Endodermal cell (in vitro differentiated cells): ENCODE measurements around the gene KHDC4. TPM values are rescaled to one million over a fixed set of nuclear protein-coding genes. Genes with fewer than 3 reads are reported as not detected.
A peak's percentile ranks its signal among the peaks of the same experiment; 100 is the strongest.

Experiments used
- DNase-seq: peaks from one replicate; pipeline ENCODE4 v3.0.0-alpha.2; 2017
- H3K27ac ChIP-seq: 2 replicates; pipeline ENCODE4 v1.5.1; 2013; ENCODE audit warnings: mild to moderate bottlenecking, low read depth, low read length, moderate library complexity
- H3K27me3 ChIP-seq: 2 replicates; pipeline ENCODE4 v1.6.1; 2013; ENCODE audit warnings: mild to moderate bottlenecking, low read length, moderate library complexity; ENCODE audit not compliant: insufficient read depth, control insufficient read depth, poor library complexity, severe bottlenecking
- H3K36me3 ChIP-seq: 2 replicates; pipeline ENCODE4 v1.7.0; 2013; ENCODE audit warnings: mild to moderate bottlenecking, low read length, moderate library complexity; ENCODE audit not compliant: control insufficient read depth, insufficient read depth
- H3K4me1 ChIP-seq: one replicate; pipeline ENCODE4 v1.7.0; 2013; ENCODE audit warnings: low read length; ENCODE audit not compliant: control insufficient read depth, insufficient read depth
- H3K4me3 ChIP-seq: 2 replicates; pipeline ENCODE4 v1.5.1; 2013; ENCODE audit warnings: mild to moderate bottlenecking, low read length, moderate library complexity
- H3K9ac ChIP-seq: 2 replicates; pipeline ENCODE4 v1.6.1; 2013; ENCODE audit warnings: mild to moderate bottlenecking, low read length, moderate library complexity; ENCODE audit not compliant: poor library complexity, severe bottlenecking; ENCODE audit errors: extremely low read depth
- H3K9me3 ChIP-seq: 2 replicates; pipeline ENCODE4 v1.6.1; 2013; ENCODE audit warnings: mild to moderate bottlenecking, low read length, moderate library complexity; ENCODE audit not compliant: control insufficient read depth
- H3K27ac Mint-ChIP-seq: 2 replicates; pipeline ENCODE4 v1.8.0; 2020; ENCODE audit warnings: mixed read lengths
- H3K27me3 Mint-ChIP-seq: 2 replicates; pipeline ENCODE4 v1.8.0; 2021; ENCODE audit warnings: mild to moderate bottlenecking, mixed read lengths; ENCODE audit not compliant: insufficient read depth
- H3K36me3 Mint-ChIP-seq: 2 replicates; pipeline ENCODE4 v1.8.0; 2020; ENCODE audit warnings: low read depth, mixed read lengths
- H3K4me1 Mint-ChIP-seq: 2 replicates; pipeline ENCODE4 v1.8.0; 2020; ENCODE audit warnings: mixed read lengths
- H3K4me3 Mint-ChIP-seq: 2 replicates; pipeline ENCODE4 v1.8.0; 2020; ENCODE audit warnings: mild to moderate bottlenecking, moderate library complexity, mixed read lengths
- H3K9me3 Mint-ChIP-seq: 2 replicates; pipeline ENCODE4 v1.8.0; 2020; ENCODE audit warnings: mild to moderate bottlenecking, mixed read lengths
- WGBS, 2 experiments: methylation state at CpG; one replicate each; pipeline versions ENCODE4 v1.1.5 to v1.1.7; 2013; ENCODE audit warnings: missing lambda C conversion rate in 2 of 2, mixed read lengths in 1 of 2; ENCODE audit not compliant: insufficient coverage in 1 of 2, insufficient read length in 1 of 2; 5-methylcytosine and 5-hydroxymethylcytosine counted together
- total RNA-seq, 2 donors: library from RNA; stranded (reverse); fragmentation: NEBNext Ultra II Directional in 1 of 2; extraction: Animal tissue kit (Norgen Biotek cat#: 25700) in 1 of 2; gene quantifications; 2 replicates in 1 of 2; 3 replicates in 1 of 2; pipeline ENCODE4 v1.2.1, GENCODE V29; 2021
- TF ChIP-seq, protein P1 (sequence below): fragments of 200-600 bp; sonication (generic); conservative IDR thresholded peaks from 2 replicates; pipeline ENCODE4 v1.5.0; 2021; ENCODE audit warnings: antibody characterized with exemption, mild to moderate bottlenecking

The KHDC4 gene
- total RNA-seq, 2 donors from 2014 or later: 67.7 to 76.2 TPM

DNA sequence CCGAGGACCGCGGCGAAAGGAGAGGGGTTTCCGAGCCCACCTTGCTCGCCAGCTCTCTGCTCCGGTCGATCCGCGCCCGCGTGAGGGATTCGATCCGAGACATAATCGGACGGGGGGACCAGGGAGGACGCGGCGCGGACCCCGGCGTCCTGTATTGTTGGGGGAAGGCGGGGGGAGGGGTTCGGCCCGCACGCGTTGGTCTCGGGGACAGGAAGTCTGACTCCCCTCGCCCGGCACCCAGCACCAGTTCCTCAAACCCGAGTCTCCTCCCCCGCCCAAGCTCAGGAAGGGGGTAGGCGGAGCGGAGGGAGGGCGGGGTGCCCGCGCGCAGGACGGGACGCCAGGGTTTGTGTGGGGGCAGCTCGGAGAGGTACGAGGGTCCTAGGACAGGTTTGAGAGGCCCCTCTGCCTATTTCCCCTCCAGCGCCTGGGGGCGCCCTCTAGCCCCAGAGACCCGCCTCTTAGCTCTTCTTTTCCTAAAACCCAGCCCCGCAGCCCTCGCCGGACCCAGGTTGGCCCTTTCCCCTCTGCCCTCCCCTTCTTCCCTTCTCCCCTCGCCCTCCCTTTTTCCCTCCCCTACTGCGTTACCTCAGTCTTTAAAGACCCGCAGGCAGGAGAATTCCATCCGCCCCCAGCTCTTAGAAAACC, 44.2 kb upstream of the KHDC4 start, which contains the start of gene ARHGEF2:
Gene ARHGEF2, minus strand, starts transcription at position 223 of the 648 bp plus-strand sequence. Its CDS starts 120 bp downstream, at position 103.
- Mint-ChIP-seq H3K4me1 (peaks cover 58% of the 10 kb centered on the region), H3K36me3 (peaks cover 4% of the 10 kb centered on the region), H3K9me3 (no peaks in the 10 kb centered on the region), H3K4me3 (peak within 1 kb of the TSS; percentile 96), H3K27me3 (peaks cover 1% of the 10 kb centered on the region), H3K27ac (peak within 1 kb of the TSS; percentile 94)
- H3K4me3 ChIP-seq: peak within 1 kb of the TSS; percentile 93
- 0 to 7% methylated on average over 3 to 51 of the region's 52 CpGs for WGBS, 2 experiments
- peaks cover 13% of the 10 kb centered on the region for H3K36me3 ChIP-seq
- TF ChIP-seq, protein P1, sequence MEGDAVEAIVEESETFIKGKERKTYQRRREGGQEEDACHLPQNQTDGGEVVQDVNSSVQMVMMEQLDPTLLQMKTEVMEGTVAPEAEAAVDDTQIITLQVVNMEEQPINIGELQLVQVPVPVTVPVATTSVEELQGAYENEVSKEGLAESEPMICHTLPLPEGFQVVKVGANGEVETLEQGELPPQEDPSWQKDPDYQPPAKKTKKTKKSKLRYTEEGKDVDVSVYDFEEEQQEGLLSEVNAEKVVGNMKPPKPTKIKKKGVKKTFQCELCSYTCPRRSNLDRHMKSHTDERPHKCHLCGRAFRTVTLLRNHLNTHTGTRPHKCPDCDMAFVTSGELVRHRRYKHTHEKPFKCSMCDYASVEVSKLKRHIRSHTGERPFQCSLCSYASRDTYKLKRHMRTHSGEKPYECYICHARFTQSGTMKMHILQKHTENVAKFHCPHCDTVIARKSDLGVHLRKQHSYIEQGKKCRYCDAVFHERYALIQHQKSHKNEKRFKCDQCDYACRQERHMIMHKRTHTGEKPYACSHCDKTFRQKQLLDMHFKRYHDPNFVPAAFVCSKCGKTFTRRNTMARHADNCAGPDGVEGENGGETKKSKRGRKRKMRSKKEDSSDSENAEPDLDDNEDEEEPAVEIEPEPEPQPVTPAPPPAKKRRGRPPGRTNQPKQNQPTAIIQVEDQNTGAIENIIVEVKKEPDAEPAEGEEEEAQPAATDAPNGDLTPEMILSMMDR: peak; percentile 76
- H3K4me1 ChIP-seq: peaks cover 28% of the 10 kb centered on the region
- peak; percentile 94 for DNase-seq
- peak within 1 kb of the TSS; percentile 83 for H3K27ac ChIP-seq
- no peaks in the 10 kb centered on the region for H3K27me3 ChIP-seq
- no peaks in the 10 kb centered on the region for H3K9me3 ChIP-seq
- peak within 1 kb of the TSS; percentile 79 for H3K9ac ChIP-seq

DNA sequence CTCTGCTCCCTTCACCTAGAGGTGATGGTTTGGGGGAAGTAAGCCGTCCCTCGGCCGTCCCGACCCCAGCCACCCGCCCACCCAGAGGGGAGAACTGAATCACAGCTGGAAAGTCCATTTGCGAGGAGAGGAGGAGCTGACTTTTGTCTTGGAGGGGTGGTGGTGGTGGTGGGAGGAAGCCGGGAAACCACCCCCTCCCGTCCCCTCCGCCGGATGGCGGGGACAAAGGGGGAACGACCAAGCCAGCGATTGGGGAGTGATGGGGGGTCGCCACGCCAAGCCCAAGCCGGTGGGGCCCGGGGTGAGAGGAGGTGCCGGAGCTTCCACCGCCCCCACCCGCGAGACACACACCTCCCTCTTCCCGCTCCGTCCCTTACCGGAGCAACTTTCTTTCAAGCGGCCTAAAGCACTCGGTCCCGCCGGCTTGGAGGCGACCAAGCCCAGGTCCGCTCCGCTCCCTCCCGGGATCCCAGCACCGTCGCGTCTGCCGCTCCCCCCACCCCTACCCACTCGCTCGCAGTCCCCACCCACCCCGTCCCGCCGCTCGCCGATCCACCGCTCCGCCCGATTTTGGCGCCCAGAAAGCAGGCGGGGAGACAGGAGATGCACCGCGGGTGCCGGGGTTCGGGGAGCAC, 43.6 kb upstream of the KHDC4 start:
- Histone ChIP-seq H3K9me3 (no peaks in the 10 kb centered on the region), H3K4me1 (peaks cover 28% of the 10 kb centered on the region), H3K27ac (peak overlapping the region; percentile 83), H3K36me3 (peaks cover 18% of the 10 kb centered on the region), H3K4me3 (peak overlapping the region; percentile 93), H3K9ac (peak overlapping the region; percentile 79), H3K27me3 (no peaks in the 10 kb centered on the region)
- Mint-ChIP-seq H3K9me3 (no peaks in the 10 kb centered on the region), H3K4me1 (peaks cover 64% of the 10 kb centered on the region), H3K27ac (peak overlapping the region; percentile 94), H3K27me3 (peaks cover 1% of the 10 kb centered on the region), H3K4me3 (peak overlapping the region; percentile 96), H3K36me3 (peaks cover 10% of the 10 kb centered on the region)
- peak; percentile 72 for DNase-seq
- TF ChIP-seq, protein P1: no peak
- WGBS, 2 experiments: 0 to 1% methylated on average over 5 to 52 of the region's 52 CpGs

DNA sequence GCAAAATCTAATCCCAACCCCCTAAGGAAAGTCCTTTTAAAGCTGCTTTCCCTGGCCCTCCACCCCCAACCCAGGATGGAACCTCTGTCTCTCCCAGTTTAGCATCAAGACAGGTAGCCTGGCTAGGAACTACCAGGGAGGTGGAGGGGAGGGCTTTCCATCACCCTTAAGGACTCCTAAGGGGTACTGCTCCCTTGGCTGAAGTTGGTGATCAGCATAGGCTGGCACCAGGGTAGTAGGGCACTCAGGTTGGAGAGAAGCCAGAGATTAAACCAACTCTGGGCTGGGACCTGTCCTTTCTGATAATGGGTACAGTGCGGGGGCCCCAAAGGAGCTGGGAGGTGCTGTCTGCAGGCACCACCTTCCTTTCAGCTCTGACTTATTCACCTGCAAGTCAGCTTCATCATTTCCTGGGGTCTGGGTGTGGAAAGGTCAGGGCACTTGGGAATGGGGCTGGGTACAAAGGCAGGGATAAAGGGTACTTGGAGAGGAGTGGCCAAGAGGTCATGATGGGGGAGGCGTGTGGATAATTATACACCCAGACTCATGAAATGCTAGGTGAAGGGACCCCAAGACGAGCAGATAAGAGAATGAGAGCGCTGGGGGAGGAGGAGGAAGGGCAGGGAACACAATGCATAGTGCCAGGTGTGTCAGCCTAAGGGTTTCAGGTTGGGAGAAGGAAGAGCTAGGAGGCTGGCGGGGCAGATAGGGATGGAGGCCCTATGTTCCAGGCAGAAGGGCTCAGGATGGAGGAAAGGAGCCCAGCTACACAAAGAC, 42.9 kb upstream of the KHDC4 start:
- Mint-ChIP-seq H3K27me3 (peaks cover 1% of the 10 kb centered on the region), H3K9me3 (no peaks in the 10 kb centered on the region), H3K4me1 (peaks cover 71% of the 10 kb centered on the region), H3K36me3 (peaks cover 16% of the 10 kb centered on the region), H3K4me3 (peak overlapping the region; percentile 96), H3K27ac (peak overlapping the region; percentile 92)
- Histone ChIP-seq H3K27ac (peak overlapping the region; percentile 83), H3K36me3 (peaks cover 22% of the 10 kb centered on the region), H3K4me1 (peaks cover 30% of the 10 kb centered on the region), H3K9ac (peak overlapping the region; percentile 79), H3K9me3 (no peaks in the 10 kb centered on the region), H3K27me3 (no peaks in the 10 kb centered on the region), H3K4me3 (peak overlapping the region; percentile 93)
- peak; percentile 63 for DNase-seq
- TF ChIP-seq, protein P1: no peak
- WGBS, 2 experiments: 4 to 5% methylated on average over 4 to 5 of the region's 5 CpGs
